ENCODE measurements around the gene MAPRE2. TPM values are rescaled to one million over a fixed set of nuclear protein-coding genes. Genes with fewer than 3 reads are reported as not detected.

MAPRE2 gene
- total RNA-seq, 1 experiment from 2014 or later = 9.1 TPM

GRCh38 chr18:35159782-35160181 is 118.6 kb downstream of the MAPRE2 start:
- Histone ChIP-seq H3K9me2 (ENCODE audit: insufficient read depth) (no peaks in the 10 kb centered on the region), H3K4me3 (no peak overlapping the region), H3K27me3 (ENCODE audit: insufficient read depth, low read depth) (no peaks in the 10 kb centered on the region), H4K20me1 (ENCODE audit: insufficient read depth) (no peaks in the 10 kb centered on the region), H3K27ac (no peak overlapping the region), H3K36me3 (ENCODE audit: low read depth) (no peaks in the 10 kb centered on the region), H2AFZ (no peak overlapping the region), H3K9me3 (ENCODE audit: insufficient read depth, low read depth) (no peaks in the 10 kb centered on the region), H3K79me2 (ENCODE audit: low read depth) (no peaks in the 10 kb centered on the region), H3K4me2 (no peak overlapping the region), H3K4me1 (replicated peaks; ENCODE audit: insufficient read depth) (no peaks in the 10 kb centered on the region), H3F3A (ENCODE audit: insufficient read depth, low read depth) (no peaks in the 10 kb centered on the region)
- ChIA-PET POLR2A (ENCODE audit: unreplicated experiment) (no interaction called here), CTCF (interaction anchor here (0.7 kb wide), 1 partner anchor 1063 kb away, joined by 5 read pairs; no protein-coding TSS in a partner anchor)
- no peak for TF ChIP-seq CTCF (conservative IDR thresholded peaks at IDR 0.05)
- no peak for TF ChIP-seq EZH2 (IDR thresholded peaks at IDR 0.05; ENCODE audit: low read depth)
- BruUV-seq (replicated peaks) = no TSS peak
- DNase-seq = no peak
- intact Hi-C loops (cut with micrococcal nuclease; ENCODE audit: unreplicated experiment) = no loop called here

- no peak overlapping the region for H2AFZ ChIP-seq
- ChIA-PET CTCF (no interaction called here), POLR2A (ENCODE audit: unreplicated experiment) (no interaction called here)
- H3K27me3 ChIP-seq (ENCODE audit: insufficient read depth, low read depth) = no peaks in the 10 kb centered on the region
- no peaks in the 10 kb centered on the region for H3K79me2 ChIP-seq (ENCODE audit: low read depth)
- TF ChIP-seq EZH2 (IDR thresholded peaks at IDR 0.05; ENCODE audit: low read depth) (no peak), CTCF (conservative IDR thresholded peaks at IDR 0.05) (no peak)
- BruUV-seq (replicated peaks) = no TSS peak
- no peak overlapping the region for H3K4me2 ChIP-seq
- no peaks in the 10 kb centered on the region for H3K4me1 ChIP-seq (replicated peaks; ENCODE audit: insufficient read depth)
- H3F3A ChIP-seq (ENCODE audit: insufficient read depth, low read depth) = no peaks in the 10 kb centered on the region
- no peaks in the 10 kb centered on the region for H3K36me3 ChIP-seq (ENCODE audit: low read depth)
- H3K9me2 ChIP-seq (ENCODE audit: insufficient read depth) = no peaks in the 10 kb centered on the region
- intact Hi-C loops (cut with micrococcal nuclease; ENCODE audit: unreplicated experiment) = no loop called here
- H3K4me3 ChIP-seq = no peak overlapping the region
- no peak for DNase-seq
- H4K20me1 ChIP-seq (ENCODE audit: insufficient read depth) = no peaks in the 10 kb centered on the region
- H3K9me3 ChIP-seq (ENCODE audit: insufficient read depth, low read depth) = no peaks in the 10 kb centered on the region
- no peak overlapping the region for H3K27ac ChIP-seq
These were observed 120.3 kb downstream of the MAPRE2 start for GRCh38 chr18:35161485-35161884.

GRCh38 chr18:35161934-35162333 is 120.7 kb downstream of the MAPRE2 start:
- H3K4me1 ChIP-seq (replicated peaks; ENCODE audit: insufficient read depth) = no peaks in the 10 kb centered on the region
- no peak for DNase-seq
- H2AFZ ChIP-seq = no peak overlapping the region
- no peak overlapping the region for H3K27ac ChIP-seq
- H3F3A ChIP-seq (ENCODE audit: insufficient read depth, low read depth) = no peaks in the 10 kb centered on the region
- CTCF ChIA-PET = no interaction called here
- no peaks in the 10 kb centered on the region for H3K9me3 ChIP-seq (ENCODE audit: insufficient read depth, low read depth)
- no peaks in the 10 kb centered on the region for H4K20me1 ChIP-seq (ENCODE audit: insufficient read depth)
- H3K9me2 ChIP-seq (ENCODE audit: insufficient read depth) = no peaks in the 10 kb centered on the region
- BruUV-seq (replicated peaks) = no TSS peak
- no peak overlapping the region for H3K4me2 ChIP-seq
- H3K79me2 ChIP-seq (ENCODE audit: low read depth) = no peaks in the 10 kb centered on the region
- intact Hi-C loops (cut with micrococcal nuclease; ENCODE audit: unreplicated experiment) = no loop called here
- no peaks in the 10 kb centered on the region for H3K36me3 ChIP-seq (ENCODE audit: low read depth)
- TF ChIP-seq EZH2 (IDR thresholded peaks at IDR 0.05; ENCODE audit: low read depth) (no peak), CTCF (conservative IDR thresholded peaks at IDR 0.05) (no peak)
- no peaks in the 10 kb centered on the region for H3K27me3 ChIP-seq (ENCODE audit: insufficient read depth, low read depth)
- no peak overlapping the region for H3K4me3 ChIP-seq
- POLR2A ChIA-PET (ENCODE audit: unreplicated experiment) = no interaction called here

Data from PC-9 (cell line).